SK-N-SH treated with all-trans-retinoic acid at 6 μM for 48 hours (cell line): ENCODE results near the gene ALDOA.

Experiments used
- ARNTL ChIP-seq: fragments of 450-650 bp; formaldehyde crosslinking; IDR thresholded peaks from 2 replicates; pipeline ENCODE4 v1.5.0; 2020; ENCODE audit warnings: low read depth, mild to moderate bottlenecking, moderate library complexity, borderline replicate concordance
- CSDC2 ChIP-seq: fragments of 250-450 bp; sonication (Bioruptor Pico); IDR thresholded peaks from 2 replicates; pipeline ENCODE4 v1.5.0; 2020; ENCODE audit warnings: mild to moderate bottlenecking, moderate library complexity
- SNAI2 ChIP-seq: fragments of 250-450 bp; sonication (Bioruptor Pico); IDR thresholded peaks from 2 replicates; pipeline ENCODE4 v1.5.0; 2020; ENCODE audit warnings: mild to moderate bottlenecking, moderate library complexity
- ZC3H10 ChIP-seq: fragments of 250-450 bp; sonication (Bioruptor Pico); IDR thresholded peaks from 2 replicates; pipeline ENCODE4 v1.5.1; 2021; ENCODE audit warnings: mild to moderate bottlenecking, moderate library complexity
- ZFP3 ChIP-seq: fragments of 250-450 bp; sonication (Bioruptor Pico); IDR thresholded peaks from 2 replicates; pipeline ENCODE4 v1.5.0; 2020; ENCODE audit warnings: mild to moderate bottlenecking, moderate library complexity
- ZFP30 ChIP-seq: fragments of 450-650 bp; formaldehyde crosslinking; IDR thresholded peaks from 2 replicates; pipeline ENCODE4 v1.5.0; 2022; ENCODE audit warnings: mild to moderate bottlenecking, moderate library complexity
- ZNF70 ChIP-seq: fragments of 450-650 bp; formaldehyde crosslinking; IDR thresholded peaks from 2 replicates; pipeline ENCODE4 v1.5.0; 2020; ENCODE audit warnings: mild to moderate bottlenecking, moderate library complexity
- TF ChIP-seq, protein P1 (sequence below): fragments of 250-450 bp; sonication (Bioruptor Pico); IDR thresholded peaks from 2 replicates; pipeline ENCODE4 v1.8.0; 2020; ENCODE audit warnings: mild to moderate bottlenecking, moderate library complexity, borderline replicate concordance
- TF ChIP-seq, protein P2 (sequence below): fragments of 250-450 bp; sonication (Bioruptor Pico); IDR thresholded peaks from 2 replicates; pipeline ENCODE4 v1.5.1; 2020; ENCODE audit warnings: low read depth, mild to moderate bottlenecking, moderate library complexity

DNA sequence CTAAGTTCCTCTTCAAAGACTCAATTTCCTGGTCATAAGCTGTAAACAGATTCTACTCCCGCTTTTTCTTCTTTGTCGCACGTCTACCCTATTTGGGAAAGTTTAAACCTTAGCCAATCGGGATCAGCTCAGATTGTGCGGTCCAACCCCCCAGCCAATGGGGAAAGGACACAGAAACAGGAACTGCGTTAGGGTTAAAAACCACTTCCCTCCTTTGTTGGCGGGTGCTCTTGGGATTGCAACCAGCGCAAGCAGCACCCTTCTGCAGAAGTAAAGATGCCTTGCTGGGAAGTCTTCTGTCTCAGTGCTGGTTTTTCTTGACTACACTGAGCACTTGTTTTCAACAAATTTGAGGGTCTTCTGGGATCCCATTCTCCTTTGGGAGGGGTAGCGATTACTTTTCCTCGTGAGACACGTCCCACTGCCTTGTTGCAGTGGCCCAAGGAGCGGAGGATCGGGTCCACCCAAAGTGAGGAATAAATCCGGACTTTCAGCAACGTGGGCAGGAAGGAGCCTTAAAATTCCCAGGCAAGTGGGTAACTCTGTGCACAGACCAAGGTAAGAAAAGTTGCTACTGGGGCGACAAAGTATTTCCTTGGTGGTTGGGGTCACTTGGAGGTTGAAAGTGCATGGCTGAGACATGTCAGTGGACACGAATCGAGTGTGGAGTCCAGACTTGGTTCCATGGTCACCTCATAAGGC is 31.5 kb downstream of the ALDOA start:
- TF ChIP-seq, protein P1, sequence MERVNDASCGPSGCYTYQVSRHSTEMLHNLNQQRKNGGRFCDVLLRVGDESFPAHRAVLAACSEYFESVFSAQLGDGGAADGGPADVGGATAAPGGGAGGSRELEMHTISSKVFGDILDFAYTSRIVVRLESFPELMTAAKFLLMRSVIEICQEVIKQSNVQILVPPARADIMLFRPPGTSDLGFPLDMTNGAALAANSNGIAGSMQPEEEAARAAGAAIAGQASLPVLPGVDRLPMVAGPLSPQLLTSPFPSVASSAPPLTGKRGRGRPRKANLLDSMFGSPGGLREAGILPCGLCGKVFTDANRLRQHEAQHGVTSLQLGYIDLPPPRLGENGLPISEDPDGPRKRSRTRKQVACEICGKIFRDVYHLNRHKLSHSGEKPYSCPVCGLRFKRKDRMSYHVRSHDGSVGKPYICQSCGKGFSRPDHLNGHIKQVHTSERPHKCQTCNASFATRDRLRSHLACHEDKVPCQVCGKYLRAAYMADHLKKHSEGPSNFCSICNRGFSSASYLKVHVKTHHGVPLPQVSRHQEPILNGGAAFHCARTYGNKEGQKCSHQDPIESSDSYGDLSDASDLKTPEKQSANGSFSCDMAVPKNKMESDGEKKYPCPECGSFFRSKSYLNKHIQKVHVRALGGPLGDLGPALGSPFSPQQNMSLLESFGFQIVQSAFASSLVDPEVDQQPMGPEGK (CRISPR knock-in tag), result no peak
- TF ChIP-seq, protein P2, sequence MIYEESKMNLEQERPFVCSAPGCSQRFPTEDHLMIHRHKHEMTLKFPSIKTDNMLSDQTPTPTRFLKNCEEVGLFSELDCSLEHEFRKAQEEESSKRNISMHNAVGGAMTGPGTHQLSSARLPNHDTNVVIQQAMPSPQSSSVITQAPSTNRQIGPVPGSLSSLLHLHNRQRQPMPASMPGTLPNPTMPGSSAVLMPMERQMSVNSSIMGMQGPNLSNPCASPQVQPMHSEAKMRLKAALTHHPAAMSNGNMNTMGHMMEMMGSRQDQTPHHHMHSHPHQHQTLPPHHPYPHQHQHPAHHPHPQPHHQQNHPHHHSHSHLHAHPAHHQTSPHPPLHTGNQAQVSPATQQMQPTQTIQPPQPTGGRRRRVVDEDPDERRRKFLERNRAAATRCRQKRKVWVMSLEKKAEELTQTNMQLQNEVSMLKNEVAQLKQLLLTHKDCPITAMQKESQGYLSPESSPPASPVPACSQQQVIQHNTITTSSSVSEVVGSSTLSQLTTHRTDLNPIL (CRISPR knock-in tag), result no peak
- no peak for TF ChIP-seq ARNTL
- TF ChIP-seq CSDC2 (CRISPR knock-in tag), result no peak
- TF ChIP-seq ZNF70 (CRISPR knock-in tag), result no peak
- no peak for TF ChIP-seq ZC3H10 (CRISPR knock-in tag)
- TF ChIP-seq ZFP3 (CRISPR knock-in tag), result no peak
- no peak for TF ChIP-seq SNAI2
- no peak for TF ChIP-seq ZFP30 (CRISPR knock-in tag)
